ENCODE results near the gene PPP1R1C.

GRCh38 chr2:182031956-182032355 lies 46.3 kb downstream of the PPP1R1C start:
- TF ChIP-seq CTCF (IDR thresholded peaks at IDR 0.05; ENCODE audit: insufficient read depth, low read length, poor library complexity, severe bottlenecking) (no peak), EZH2phosphoT487 (conservative IDR thresholded peaks at IDR 0.05; ENCODE audit: low read length) (no peak)
